Mesothelial cell of epicardium (in vitro differentiated cells): ENCODE results near the gene LHX2. TPM values are rescaled to one million over a fixed set of nuclear protein-coding genes. Genes with fewer than 3 reads are reported as not detected.

ENCODE experiments used
- DNase-seq, 2 experiments: peaks; one replicate each; pipeline ENCODE4 v3.0.0; 2021; ENCODE audit warnings: low spot score in 2 of 2; ENCODE audit not compliant: unreplicated experiment in 2 of 2
- H3K27ac Mint-ChIP-seq: 2 replicates; pipeline ENCODE4 v1.8.0; 2021; ENCODE audit warnings: mixed read lengths
- H3K27me3 Mint-ChIP-seq: 2 replicates; pipeline ENCODE4 v1.8.0; 2021; ENCODE audit warnings: low read depth, mixed read lengths
- H3K36me3 Mint-ChIP-seq: 2 replicates; pipeline ENCODE4 v1.8.0; 2021; ENCODE audit warnings: mixed read lengths
- H3K4me1 Mint-ChIP-seq: 2 replicates; pipeline ENCODE4 v1.8.0; 2021; ENCODE audit warnings: mixed read lengths
- H3K4me3 Mint-ChIP-seq: 2 replicates; pipeline ENCODE4 v1.8.0; 2021; ENCODE audit warnings: mild to moderate bottlenecking, moderate library complexity, mixed read lengths
- H3K9me3 Mint-ChIP-seq: 2 replicates; pipeline ENCODE4 v1.8.0; 2021; ENCODE audit warnings: mixed read lengths
- CTCF ChIP-seq: fragments of 200-600 bp; sonication (generic); IDR thresholded peaks from one replicate; pipeline ENCODE4 v1.5.0; 2021; ENCODE audit warnings: antibody characterized with exemption; ENCODE audit not compliant: unreplicated experiment
- total RNA-seq: library from RNA; stranded (reverse); gene quantifications from 3 replicates; pipeline ENCODE4 v1.2.1, GENCODE V29; 2021

The LHX2 gene
- total RNA-seq, 1 donor from 2014 or later: not detected

DNA sequence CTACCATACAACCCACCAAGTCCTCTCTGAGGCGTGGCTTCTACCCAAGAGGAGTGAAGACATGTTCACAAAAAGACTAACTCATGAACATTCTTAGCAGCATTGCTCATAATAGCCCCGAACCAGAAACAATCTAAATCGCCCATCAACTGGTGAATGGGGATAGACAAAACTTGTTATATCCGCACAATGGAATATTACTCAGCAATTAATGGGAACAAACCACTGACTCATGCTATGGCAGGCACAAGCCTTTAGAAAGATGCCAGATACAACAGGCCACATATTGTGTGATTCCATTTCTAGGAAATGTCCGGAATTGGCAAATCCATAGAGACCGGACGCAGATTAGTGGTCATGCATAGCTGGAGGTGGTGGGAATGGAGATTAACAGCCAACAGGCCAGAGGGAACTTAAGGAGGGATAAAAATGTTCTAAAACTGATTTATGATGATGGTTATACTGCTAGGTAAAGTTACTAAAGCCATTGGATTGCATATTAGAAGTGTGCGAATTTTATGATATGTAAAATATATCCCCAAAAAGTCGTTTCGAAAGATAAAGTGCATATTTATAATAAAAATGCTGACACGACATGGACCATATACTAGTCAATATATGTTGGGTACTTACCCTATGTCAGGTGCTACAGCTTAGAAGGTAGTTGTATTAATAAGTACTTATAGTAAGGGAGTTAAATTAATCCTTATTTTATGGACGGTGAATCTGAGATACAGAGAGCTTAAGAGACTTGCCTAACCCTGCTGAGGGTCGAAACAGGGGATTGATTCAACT is 55.4 kb downstream of the LHX2 start:
- no peaks in the 10 kb centered on the region for H3K36me3 Mint-ChIP-seq
- DNase-seq: no peak
- H3K27ac Mint-ChIP-seq: no peak overlapping the region
- no peak for TF ChIP-seq CTCF
- H3K9me3 Mint-ChIP-seq: peaks cover 6% of the 10 kb centered on the region
- no peak overlapping the region for H3K4me3 Mint-ChIP-seq
- no peaks in the 10 kb centered on the region for H3K4me1 Mint-ChIP-seq
- H3K27me3 Mint-ChIP-seq: peaks cover 7% of the 10 kb centered on the region

GRCh38 chr9:124068251-124068650 is 56.7 kb downstream of the LHX2 start:
- DNase-seq: no peak
- Mint-ChIP-seq H3K27ac (no peak overlapping the region), H3K27me3 (peaks cover 16% of the 10 kb centered on the region), H3K9me3 (peaks cover 6% of the 10 kb centered on the region), H3K4me3 (no peak overlapping the region), H3K4me1 (no peaks in the 10 kb centered on the region), H3K36me3 (no peaks in the 10 kb centered on the region)
- no peak for TF ChIP-seq CTCF

GRCh38 chr9:124074746-124075145 is 63.2 kb downstream of the LHX2 start:
- H3K27me3 Mint-ChIP-seq: peaks cover 16% of the 10 kb centered on the region
- no peak overlapping the region for H3K4me3 Mint-ChIP-seq
- H3K4me1 Mint-ChIP-seq: peaks cover 16% of the 10 kb centered on the region

DNA sequence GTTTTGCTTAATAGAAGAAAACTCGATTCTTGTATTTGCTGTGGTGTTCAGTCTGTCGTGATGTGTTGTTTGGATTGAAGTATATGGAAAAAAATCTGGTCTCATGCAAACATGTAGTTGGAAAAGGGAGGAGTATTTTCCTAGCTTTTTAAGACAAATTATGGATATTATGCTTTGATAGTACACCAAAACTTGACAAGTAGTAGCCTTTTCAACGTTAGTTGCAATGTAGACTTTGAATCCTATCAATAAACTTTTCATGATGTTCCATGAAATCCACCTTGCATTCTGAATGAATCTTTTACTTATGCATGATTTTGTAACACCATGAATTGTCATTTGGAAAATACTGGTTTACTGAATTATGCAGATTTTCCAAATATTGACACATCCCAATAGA is 64.2 kb downstream of the LHX2 start:
- peaks cover 11% of the 10 kb centered on the region for H3K27me3 Mint-ChIP-seq
- no peak overlapping the region for H3K4me3 Mint-ChIP-seq
- no peak for DNase-seq
- no peak for TF ChIP-seq CTCF
- peaks cover 5% of the 10 kb centered on the region for H3K9me3 Mint-ChIP-seq
- no peak overlapping the region for H3K27ac Mint-ChIP-seq
- H3K4me1 Mint-ChIP-seq: peaks cover 16% of the 10 kb centered on the region
- H3K36me3 Mint-ChIP-seq: no peaks in the 10 kb centered on the region

More at GRCh38 chr9:124074746-124075145, 63.2 kb downstream of the LHX2 start:
- no peaks in the 10 kb centered on the region for H3K36me3 Mint-ChIP-seq
- H3K9me3 Mint-ChIP-seq: peaks cover 5% of the 10 kb centered on the region
- no peak overlapping the region for H3K27ac Mint-ChIP-seq
- no peak for TF ChIP-seq CTCF
- DNase-seq: no peak

- peaks cover 5% of the 10 kb centered on the region for H3K9me3 Mint-ChIP-seq
These were observed 66.5 kb downstream of the LHX2 start for GRCh38 chr9:124077915-124078572.

More at GRCh38 chr9:124077915-124078572, 66.5 kb downstream of the LHX2 start:
- Mint-ChIP-seq H3K4me1 (peaks cover 16% of the 10 kb centered on the region), H3K27me3 (no peaks in the 10 kb centered on the region), H3K36me3 (no peaks in the 10 kb centered on the region), H3K4me3 (no peak overlapping the region), H3K27ac (no peak overlapping the region)
- DNase-seq: no peak
- TF ChIP-seq CTCF: no peak
